Testis (tissue), 2 donors: ENCODE measurements around the gene A3GALT2.

Source experiments
- POLR2A ChIP-seq: fragments of 450-650 bp; IDR thresholded peaks from one replicate; pipeline ENCODE4 v1.6.1; 2017; ENCODE audit warnings: antibody characterized with exemption, mild to moderate bottlenecking, moderate library complexity
- TF ChIP-seq, protein P1 (sequence below), 3 experiments: fragments of 450-650 bp in 2 of 3; fragments of 200-600 bp in 1 of 3; sonication (generic) in 1 of 3; IDR thresholded peaks; one replicate each; pipeline ENCODE4 v1.5.1; 2016 to 2019; ENCODE audit warnings: antibody characterized with exemption in 3 of 3, mild to moderate bottlenecking in 2 of 3, moderate library complexity in 1 of 3

GRCh38 chr1:33294071-33295010 lies 26.6 kb downstream of the A3GALT2 start:
- TF ChIP-seq, protein P1, sequence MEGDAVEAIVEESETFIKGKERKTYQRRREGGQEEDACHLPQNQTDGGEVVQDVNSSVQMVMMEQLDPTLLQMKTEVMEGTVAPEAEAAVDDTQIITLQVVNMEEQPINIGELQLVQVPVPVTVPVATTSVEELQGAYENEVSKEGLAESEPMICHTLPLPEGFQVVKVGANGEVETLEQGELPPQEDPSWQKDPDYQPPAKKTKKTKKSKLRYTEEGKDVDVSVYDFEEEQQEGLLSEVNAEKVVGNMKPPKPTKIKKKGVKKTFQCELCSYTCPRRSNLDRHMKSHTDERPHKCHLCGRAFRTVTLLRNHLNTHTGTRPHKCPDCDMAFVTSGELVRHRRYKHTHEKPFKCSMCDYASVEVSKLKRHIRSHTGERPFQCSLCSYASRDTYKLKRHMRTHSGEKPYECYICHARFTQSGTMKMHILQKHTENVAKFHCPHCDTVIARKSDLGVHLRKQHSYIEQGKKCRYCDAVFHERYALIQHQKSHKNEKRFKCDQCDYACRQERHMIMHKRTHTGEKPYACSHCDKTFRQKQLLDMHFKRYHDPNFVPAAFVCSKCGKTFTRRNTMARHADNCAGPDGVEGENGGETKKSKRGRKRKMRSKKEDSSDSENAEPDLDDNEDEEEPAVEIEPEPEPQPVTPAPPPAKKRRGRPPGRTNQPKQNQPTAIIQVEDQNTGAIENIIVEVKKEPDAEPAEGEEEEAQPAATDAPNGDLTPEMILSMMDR (IDR thresholded peaks at IDR 0.05): no peak
- no peak for TF ChIP-seq POLR2A
